C1 segment of cervical spinal cord (tissue), 14 donors: ENCODE data around the gene TOMM40.
"Not testable (repeated sequence)": the region's sequence is repeated elsewhere in the genome, so short reads cannot be mapped to it uniquely, and the experiment has no call there.

Source experiments
- DNase-seq, 14 donors: peaks; one replicate each; lab custom pipeline; 2025; lab: John Stamatoyannopoulos, UW

The TOMM40 gene

GRCh38 chr19:44891016-44891882 lies at the start of gene TOMM40:
Gene TOMM40, plus strand, starts transcription at chr19:44891254. Its CDS starts 162 bp downstream, at chr19:44891416.
- DNase-seq: peak in 1 of 14 donors; percentile 28

- DNase-seq: no peak
Observed at GRCh38 chr19:44845286-44845611, 45.8 kb upstream of the TOMM40 start.

- peak; percentile 30 to 95 (median 81) for DNase-seq
Observed at GRCh38 chr19:44845612-44846454, 45.2 kb upstream of the TOMM40 start, which contains the start of gene NECTIN2. Gene NECTIN2, plus strand, starts transcription at chr19:44846297. Its CDS starts 229 bp downstream, at chr19:44846526.

- peak in 1 of 14 donors; percentile 5 for DNase-seq
Observed at GRCh38 chr19:44846455-44847143, 44.5 kb upstream of the TOMM40 start.

GRCh38 chr19:44847144-44848035 lies 43.7 kb upstream of the TOMM40 start:
- peak in 4 of 14 donors; percentile 23 to 48 (median 31) for DNase-seq

- DNase-seq: peak in 2 of 14 donors; percentile 28 to 41
Observed at GRCh38 chr19:44848036-44848811, 42.8 kb upstream of the TOMM40 start.

GRCh38 chr19:44848812-44849447 lies 42.1 kb upstream of the TOMM40 start:
- no peak for DNase-seq

- no peak for DNase-seq
Observed at GRCh38 chr19:44850641-44851109, 40.4 kb upstream of the TOMM40 start.

GRCh38 chr19:44851427-44851826 lies 39.6 kb upstream of the TOMM40 start:
- DNase-seq: no peak

- DNase-seq: no peak
Observed at GRCh38 chr19:44855606-44856005, 35.4 kb upstream of the TOMM40 start.

- DNase-seq: peak in 2 of 14 donors; percentile 3 to 16
Observed at GRCh38 chr19:44856421-44857083, 34.5 kb upstream of the TOMM40 start.

GRCh38 chr19:44857837-44858236 lies 33.2 kb upstream of the TOMM40 start:
- DNase-seq: no peak

GRCh38 chr19:44861576-44861975 lies 29.5 kb upstream of the TOMM40 start:
- not testable (repeated sequence) for DNase-seq

- DNase-seq: no peak
Observed at GRCh38 chr19:44863990-44864389, 27.1 kb upstream of the TOMM40 start.

GRCh38 chr19:44865196-44865767 lies 25.8 kb upstream of the TOMM40 start:
- peak in 3 of 14 donors; percentile 16 to 46 (median 34) for DNase-seq

GRCh38 chr19:44866664-44867063 lies 24.4 kb upstream of the TOMM40 start:
- no peak for DNase-seq

GRCh38 chr19:44867578-44867977 lies 23.5 kb upstream of the TOMM40 start:
- DNase-seq: no peak
